SHP77 treated with DMSO at 0.1 percent for 48 hours (cell line): ENCODE results near the gene CFAP410.
A peak's percentile ranks its signal among the peaks of the same experiment; 100 is the strongest.

Experiments
- DNase-seq: peaks from one replicate; lab custom pipeline; 2025; lab: John Stamatoyannopoulos, UW

The CFAP410 gene

GRCh38 chr21:44298301-44298700 is 40.9 kb downstream of the CFAP410 start:
- no peak for DNase-seq

DNA sequence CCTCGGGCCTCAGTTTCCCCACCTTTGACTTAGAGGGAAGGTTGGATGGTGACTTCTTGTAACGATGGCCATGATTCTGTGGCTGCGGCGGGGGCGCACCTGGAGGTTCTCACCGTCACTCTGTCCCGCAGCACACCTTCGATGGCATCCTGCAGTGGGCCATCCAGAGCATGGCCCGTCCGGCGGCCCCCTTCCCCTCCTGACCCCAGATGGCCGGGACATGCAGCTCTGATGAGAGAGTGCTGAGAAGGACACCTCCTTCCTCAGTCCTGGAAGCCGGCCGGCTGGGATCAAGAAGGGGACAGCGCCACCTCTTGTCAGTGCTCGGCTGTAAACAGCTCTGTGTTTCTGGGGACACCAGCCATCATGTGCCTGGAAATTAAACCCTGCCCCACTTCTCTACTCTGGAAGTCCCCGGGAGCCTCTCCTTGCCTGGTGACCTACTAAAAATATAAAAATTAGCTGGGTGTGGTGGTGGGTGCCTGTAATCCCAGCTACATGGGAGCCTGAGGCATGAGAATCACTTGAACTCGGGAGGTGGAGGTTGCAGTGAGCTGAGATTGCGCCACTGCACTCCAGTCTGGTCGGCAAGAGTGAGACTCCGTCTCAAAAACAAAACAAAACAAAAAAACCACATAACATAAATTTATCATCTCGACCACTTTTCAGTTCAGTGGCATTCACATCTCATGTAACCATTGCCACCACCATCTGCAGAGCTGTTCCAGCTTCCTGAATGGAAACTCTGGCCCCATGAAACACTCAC is 41.5 kb downstream of the CFAP410 start:
- DNase-seq, result peak; percentile 55

DNA sequence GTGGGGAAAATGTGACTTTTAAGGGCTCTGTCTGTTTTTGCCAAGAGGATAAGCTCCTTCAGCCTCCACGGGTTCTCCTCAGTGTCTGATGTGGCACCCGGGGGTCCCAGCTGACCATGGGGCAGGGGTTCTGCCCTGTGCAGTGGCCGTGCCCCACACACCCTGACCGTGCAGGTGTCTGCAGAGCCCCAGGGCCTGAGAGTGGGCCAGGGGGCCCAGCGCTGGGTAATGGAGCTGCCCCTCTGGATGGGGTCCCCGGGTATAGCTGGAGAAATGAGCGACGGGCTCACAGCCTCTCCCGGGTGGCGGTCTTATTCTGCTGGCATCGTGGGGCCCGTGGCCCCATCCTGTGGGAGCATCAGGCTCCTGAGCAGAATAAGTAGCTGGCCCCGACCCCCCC is 42.3 kb downstream of the CFAP410 start:
- no peak for DNase-seq

GRCh38 chr21:44296103-44296519 is 43.1 kb downstream of the CFAP410 start:
- no peak for DNase-seq

- DNase-seq, result no peak
Observed at GRCh38 chr21:44295646-44296045, 43.5 kb downstream of the CFAP410 start.

GRCh38 chr21:44295163-44295573 is 44.0 kb downstream of the CFAP410 start:
- no peak for DNase-seq

GRCh38 chr21:44294391-44295162 is 44.6 kb downstream of the CFAP410 start:
- DNase-seq, result no peak

GRCh38 chr21:44293551-44294231 is 45.5 kb downstream of the CFAP410 start:
- no peak for DNase-seq

DNA sequence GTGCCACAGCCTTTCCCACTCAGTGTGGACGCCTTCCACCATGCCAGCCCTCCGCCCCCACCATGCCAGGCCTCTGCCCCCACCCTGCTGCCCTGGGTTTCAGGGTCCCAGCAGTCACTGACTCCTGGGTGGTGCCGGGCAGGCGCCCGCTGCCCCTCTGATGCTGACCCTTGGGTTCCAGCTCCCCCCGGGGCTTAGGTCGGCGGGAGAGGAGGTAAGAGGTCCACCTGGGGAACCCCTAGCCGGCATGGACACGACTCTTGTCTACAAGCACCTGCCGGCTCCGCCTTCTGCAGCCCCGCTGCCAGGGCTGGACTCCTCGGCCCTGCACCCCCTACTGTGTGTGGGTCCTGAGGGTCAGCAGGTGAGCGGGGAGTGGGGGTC is 46.4 kb downstream of the CFAP410 start:
- DNase-seq, result no peak

GRCh38 chr21:44291936-44292811 is 47.0 kb downstream of the CFAP410 start:
- DNase-seq, result no peak

GRCh38 chr21:44291078-44291935 is 47.9 kb downstream of the CFAP410 start:
- DNase-seq, result no peak

DNA sequence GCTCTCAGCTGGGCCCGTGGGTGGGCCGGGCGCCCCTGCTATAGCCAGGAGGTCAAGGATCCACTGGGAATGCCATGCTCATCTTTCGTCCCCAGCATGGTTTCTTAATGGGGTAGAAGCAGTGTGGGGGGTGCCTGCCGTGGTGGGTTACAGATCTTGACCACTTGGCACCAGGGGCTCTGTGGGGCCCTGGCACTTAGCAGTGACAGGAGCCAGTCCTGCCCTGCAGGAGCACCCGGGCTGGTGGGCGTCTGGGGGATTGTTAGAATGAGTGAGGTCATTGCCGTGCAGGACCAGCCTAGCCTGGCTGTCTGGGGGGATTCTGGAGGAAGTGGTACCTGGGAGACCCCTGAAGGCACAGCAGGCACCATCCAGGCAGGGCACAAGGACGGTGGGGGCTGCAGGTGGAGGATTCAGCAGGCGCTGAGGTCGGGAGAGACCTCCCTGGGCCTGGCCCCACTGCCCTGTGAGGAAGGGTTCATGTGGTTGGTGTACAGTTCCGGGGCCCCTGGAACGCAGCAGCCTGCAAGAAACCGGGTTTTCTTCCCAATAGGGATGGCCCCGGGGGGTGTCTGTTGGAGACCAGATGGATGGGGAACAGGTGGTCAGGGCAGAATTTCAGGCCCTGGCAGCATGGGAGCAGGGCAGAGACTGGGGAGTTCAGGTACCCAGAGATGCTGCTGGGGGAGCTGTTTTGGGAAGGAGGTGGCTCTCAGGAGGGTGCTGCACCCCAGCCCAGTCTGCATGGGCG is 48.7 kb downstream of the CFAP410 start:
- DNase-seq, result no peak

- no peak for DNase-seq
Observed at GRCh38 chr21:44289381-44290010, 49.7 kb downstream of the CFAP410 start.

GRCh38 chr21:44288251-44289110 is 50.7 kb downstream of the CFAP410 start:
- DNase-seq, result no peak

DNA sequence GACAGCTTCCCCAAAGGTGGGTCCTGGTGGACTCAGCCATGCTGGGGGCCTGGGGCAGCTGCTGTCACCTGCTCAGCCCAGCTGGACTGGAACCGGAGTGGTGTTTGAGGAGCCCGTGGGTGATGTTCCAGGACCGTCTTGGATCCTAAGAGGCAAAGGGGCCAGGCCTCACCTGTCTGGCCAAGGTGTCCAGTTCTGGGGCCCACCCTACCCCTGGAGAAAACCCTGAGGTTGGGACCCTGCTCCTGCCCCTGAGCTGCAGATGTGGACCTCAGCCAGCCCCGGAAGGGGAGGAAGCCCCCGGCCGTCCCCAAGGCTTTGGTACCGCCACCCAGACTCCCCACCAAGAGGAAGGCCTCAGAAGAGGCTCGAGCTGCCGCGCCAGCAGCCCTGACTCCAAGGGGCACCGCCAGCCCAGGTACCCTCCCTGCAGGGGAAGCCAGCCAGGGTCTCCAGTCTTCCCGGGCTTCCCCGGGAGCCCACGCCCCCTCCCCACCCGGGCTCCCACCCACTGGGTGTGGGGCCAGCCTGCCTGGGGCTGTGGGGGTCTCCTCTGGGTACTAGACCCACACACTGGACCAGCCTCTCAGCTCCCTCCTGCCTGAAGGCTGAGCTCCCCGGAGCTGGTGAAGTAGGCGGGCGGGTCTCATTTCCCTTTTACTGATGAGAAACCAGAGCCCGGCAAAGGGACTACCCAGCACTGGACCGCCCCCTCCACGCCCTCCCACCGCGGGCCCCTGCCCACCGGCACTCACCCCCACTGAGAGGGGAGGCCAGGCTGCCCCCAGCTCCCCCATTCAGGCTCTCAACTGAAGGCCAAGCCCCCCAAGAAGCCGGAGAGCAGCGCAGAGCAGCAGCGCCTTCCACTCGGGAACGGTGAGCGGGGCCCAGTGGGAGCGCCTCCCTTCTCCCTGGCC is 52.2 kb downstream of the CFAP410 start:
- DNase-seq, result no peak

DNA sequence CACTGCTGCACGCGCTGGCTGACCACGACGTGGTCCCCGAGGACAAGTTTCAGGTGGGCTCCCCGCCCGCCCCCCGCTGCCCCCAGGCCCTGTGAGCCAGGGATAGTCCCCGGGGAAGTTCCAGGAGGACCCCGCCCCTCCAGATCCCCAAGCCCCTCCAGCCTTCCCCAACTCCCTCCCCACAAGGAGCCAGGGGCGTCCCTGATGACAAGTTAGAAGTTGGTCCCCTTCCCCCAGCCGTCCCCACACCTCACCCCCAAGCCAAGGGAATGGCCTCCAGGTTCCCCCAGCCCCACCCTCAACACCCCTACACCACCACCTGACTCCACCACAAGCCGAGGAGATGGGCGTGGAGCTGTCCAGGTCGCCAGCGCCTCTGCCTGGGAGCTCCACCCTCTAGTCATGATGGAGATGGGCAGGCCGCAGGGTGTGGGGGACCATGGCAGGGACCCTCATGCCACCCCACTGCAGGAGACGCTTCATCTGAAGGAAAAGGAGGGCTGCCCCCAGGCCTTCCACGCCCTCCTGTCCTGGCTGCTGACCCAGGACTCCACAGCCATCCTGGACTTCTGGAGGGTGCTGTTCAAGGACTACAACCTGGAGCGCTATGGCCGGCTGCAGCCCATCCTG is 53.0 kb downstream of the CFAP410 start:
- no peak for DNase-seq
